Measurements from ENCODE around the gene CERK.
A peak's percentile ranks its signal among the peaks of the same experiment; 100 is the strongest.
"Not testable (repeated sequence)": the region's sequence is repeated elsewhere in the genome, so short reads cannot be mapped to it uniquely, and the experiment has no call there.

CERK gene

DNA sequence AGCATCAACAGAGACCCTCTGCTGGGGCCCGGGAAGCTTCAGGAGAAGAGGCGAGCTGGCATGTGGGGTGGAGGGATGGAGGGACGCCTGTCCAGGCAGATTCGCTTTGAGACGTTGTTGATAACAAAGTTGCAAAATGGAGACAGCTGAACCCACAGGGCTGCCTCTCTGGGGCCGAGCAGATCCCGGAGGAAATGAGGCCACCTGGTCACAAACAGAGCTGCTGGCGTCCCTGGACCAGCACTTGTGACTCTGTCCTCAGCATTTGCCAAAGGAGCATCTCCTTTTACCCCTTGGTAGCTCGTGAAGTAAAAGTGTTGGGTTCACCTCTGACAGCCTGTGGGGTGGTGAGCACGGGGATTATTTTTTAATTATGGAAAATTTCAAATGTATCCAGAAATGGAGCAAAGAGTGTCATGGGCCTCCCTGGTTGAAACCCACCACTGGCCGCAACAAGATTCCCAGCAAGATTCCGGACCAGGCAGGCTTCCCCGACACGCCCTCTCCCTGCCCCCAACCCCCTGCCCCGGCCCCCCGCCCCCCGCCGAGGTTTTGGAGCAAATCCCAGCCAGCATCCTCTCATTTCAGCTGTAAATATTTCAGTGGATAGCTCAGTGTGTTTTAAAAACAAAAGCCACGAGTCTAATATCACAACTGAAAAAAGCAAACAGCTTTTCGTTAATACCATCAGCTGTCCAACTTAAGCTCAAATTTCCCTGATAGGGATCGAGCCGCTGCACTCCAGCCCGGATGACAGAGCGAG lies 97.6 kb downstream of the CERK start:
- no peak for DNase-seq

DNA sequence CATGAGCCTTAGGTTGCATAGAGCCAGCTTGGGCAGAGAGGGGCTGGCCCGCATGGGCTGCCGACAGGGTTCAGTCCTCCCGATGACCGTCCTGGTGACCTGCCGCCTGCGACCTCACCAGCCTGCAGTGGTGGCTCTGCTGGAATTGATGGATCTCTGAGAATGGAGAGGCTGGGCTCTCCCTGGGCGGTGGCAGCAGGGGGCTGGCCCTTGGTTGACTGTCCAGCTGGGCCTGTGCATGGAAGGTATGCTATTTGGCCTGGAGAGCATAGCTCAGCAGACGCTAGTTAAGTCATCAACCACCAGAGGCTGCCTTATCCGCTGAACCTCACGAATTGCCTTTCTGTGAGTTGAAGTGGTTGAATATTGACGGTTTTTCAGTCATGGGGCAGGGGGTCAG lies 98.2 kb downstream of the CERK start:
- DNase-seq: no peak

DNA sequence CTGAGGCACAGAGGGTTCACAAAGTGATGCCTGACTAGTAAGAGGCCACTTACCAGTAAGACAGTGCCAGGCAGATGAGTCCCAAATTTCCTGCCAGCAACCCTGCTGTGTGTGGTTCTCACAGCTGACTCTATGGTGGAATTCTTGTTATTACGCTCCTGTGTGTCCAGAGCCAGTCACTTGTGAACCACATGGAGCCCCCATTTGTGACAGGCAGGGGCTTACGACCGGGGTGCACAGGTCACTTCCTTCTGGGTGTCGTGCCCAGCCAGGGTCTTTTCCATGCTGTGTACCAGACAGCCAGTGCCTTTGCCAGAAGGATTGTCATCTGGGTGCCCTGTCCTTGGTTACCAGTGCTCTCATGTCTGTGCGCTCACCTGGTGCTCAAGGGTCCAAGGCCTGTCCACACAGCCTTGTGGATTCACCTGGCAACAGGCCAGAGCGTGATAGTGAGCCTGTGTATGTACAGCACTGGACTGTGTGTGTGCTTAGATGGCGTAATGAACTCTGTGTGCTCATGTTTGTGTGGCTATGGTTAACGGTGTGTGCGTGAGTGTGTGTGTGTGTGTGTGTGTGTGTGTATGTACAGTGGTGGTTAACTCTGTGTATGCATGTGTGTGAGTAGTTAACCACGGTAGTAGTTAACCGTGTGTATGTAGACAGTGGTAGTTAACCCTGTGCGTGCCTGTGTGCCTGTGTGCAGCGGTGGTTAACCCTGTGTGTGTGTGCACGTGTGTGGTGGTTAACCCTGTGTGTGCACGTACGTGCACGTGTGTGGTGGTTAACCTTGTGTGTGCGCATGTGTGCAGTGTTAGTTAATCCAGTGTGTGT lies 99.2 kb downstream of the CERK start:
- DNase-seq: no peak

DNA sequence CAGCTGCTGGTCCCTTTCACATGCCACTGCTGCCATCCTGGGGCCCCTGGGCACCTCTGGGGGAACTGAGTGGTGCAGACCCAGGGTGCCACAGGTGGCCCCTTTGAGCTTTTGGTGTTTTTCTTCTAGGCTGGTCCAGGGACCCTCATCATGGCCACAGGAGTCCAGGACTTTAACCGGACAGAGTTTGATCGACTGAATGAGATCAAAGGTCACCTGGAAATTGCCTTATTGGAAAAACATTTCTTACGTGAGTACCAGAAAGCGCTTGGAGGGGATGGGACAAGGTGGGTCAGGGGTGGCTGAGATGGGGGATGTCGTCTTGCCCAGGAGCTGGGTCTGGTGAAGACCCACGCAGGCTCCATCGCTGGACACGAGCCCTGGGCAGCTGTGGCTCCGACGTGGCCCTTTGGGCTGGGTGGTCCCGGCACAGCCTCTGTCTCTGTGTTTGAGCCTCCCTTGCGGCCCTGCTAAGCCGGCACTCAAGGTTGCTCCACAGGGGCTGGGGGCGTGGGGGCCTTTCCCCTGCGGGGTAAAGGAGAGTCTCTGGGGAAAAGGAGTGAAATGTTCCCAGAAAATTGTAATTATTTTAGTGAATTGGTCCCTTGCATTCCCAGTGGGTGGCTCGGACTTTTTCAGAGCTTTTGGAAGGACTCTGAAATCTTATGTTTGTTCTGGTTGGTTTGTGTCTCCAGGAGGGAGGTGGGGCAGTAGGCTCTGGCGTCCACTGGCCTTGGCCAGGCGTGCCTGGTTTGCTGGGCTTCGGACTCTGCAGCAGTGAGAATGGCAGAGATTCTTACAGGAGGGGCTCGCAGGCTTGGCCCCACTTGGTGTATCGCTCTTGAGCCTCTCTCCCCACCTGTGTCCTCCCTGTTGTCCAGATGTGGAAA lies 100.1 kb downstream of the CERK start:
- no peak for DNase-seq

DNA sequence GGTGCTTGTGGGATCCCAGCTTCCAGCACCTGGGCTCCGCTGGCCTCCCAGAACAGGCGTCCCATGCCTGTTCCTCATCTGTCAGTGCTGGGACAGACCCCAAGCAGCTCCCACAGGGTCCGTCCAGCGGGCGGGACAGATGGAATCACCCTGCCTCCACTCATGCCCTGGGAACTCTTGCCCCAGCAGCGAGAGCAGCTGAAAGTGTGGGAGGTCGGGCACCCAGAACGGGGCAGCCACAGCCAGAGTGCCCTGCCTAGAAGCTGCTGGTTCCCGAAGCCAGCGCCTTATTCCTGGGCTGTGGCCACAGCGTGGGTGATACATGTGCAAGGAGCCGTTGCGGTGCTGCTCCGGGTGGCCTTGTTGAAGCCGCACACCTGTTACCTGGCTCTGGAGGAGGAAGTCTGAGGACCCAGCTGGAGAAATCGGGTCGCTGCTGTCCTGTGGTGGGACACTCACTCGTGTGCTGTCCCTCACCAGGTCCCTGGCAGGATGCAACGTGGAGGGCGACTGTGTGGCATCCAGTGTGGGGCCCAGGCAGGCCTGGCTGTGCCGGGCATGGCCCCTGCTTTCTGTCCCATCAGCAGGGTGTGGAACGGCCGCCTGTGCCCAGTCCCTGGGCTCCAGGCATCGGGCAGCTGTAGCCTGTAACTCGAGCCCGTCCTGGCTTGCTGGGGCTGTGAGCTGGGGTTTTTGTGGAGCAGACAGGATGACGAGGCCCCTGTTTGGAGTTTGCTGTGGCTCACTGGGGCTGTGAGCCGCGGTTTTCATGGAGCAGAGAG lies 101.6 kb downstream of the CERK start:
- DNase-seq: no peak

DNA sequence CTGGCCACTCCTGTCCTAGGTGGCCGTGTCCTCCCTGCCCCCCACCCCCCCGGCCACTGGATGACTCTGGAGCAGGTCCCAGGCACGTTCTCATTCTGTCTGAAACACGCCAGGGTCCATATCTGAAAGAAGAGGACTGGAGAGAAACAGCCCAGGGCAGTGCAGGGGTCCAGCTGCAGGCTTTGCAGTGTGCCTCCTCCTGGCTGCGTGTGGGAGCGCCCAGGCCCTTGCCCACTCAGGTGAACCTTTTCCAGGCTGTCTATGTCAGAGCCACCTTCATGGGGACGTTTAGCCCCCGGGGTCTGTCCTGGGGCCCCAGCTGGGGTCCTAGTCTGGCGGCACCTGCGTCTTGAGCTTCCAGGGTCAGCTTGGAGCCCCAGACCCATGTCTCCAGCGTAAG lies 102.3 kb downstream of the CERK start:
- DNase-seq: peak; percentile 13

DNA sequence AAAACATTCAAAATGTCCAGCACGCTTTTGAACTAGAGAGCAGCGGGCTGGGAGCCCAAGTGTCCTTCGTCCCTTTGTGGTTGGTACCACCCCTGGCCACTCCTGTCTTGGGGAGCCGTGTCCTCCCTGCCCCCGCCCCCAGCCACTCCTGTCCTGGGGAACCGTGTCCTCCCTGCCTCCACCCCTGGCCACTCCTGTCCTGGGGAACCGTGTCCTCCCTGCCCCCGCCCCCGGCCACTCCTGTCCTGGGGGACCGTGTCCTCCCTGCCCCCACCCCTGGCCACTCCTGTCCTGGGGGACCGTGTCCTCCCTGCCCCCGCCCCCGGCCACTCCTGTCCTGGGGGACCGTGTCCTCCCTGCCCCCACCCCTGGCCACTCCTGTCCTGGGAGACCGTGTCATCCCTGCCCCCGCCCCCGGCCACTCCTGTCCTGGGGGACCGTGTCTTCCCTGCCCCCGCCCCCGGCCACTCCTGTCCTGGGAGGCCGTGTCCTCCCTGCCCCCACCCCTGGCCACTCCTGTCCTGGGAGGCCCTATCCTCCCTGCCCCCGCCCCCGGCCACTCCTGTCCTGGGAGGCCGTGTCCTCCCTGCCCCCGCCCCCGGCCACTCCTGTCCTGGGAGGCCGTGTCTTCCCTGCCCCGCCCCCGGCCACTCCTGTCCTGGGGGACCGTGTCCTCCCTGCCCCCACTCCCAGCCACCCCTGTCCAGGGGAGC lies 102.9 kb downstream of the CERK start:
- DNase-seq: not testable (repeated sequence)
